ENCODE results near the gene MT1G. TPM values are rescaled to one million over a fixed set of nuclear protein-coding genes. Genes with fewer than 3 reads are reported as not detected.
"Not testable (repeated sequence)": the region's sequence is repeated elsewhere in the genome, so short reads cannot be mapped to it uniquely, and the experiment has no call there.

MT1G gene
- polyA plus RNA-seq (2012; ENCODE audit: low read depth, missing spikeins): 0.36 TPM

DNA sequence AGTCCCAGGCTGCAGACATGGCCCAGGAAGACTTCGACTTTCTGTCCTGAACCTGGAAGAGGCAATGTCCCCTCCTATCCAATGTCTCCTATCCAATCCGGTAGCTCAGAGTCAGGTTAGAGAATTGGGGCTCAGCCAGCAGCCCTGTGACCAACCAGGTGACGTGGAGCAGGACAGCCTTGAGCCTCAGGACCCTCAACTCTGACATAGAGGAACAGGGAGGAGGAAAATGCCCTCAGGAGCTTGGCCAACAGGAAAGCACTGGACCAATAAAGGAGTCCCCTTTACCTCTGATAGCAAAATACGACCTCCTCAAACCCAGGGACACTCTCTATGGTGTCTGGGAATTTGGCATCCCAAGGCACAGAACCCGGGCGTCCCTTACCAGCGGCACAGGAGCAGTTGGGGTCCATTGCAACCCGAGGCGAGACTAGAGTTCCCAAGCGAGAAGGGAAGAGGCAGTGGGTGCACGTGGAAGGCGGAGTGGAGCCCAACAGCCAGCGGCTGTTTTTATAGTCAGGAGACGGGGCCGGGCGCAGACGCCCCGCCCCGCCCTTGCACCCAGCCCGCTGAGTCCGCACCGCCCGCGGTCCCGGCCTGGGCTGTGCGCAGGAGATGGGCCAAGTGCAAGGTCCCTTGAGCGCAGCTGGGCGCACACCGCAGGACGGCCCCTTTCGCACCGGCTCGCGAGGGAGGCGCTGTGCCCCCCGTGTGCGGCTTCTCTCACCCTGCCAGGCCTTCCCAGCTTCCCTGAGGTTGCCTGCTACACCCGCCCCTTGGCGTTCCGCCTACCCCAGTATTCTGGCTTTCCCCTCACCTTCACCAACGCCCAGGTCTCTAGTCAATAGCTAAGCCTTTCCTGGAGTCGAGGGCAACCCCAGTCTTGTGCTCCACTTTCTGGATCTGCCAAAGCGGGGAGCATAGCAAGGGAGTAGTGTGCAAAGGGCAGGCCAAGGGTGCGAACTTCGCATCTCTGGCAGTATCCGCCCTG is at the start of gene MT1G:
Gene MT1G, minus strand, starts transcription at position 485 of the 991 bp plus-strand sequence. Its CDS starts 72 bp downstream, at position 413.
- no peak for DNase-seq (ENCODE audit: insufficient read length, low spot score)
- no peak for TF ChIP-seq POLR2AphosphoS5 (IDR thresholded peaks at IDR 0.05; ENCODE audit: low read depth, low read length)
- no peak for FAIRE-seq

DNA sequence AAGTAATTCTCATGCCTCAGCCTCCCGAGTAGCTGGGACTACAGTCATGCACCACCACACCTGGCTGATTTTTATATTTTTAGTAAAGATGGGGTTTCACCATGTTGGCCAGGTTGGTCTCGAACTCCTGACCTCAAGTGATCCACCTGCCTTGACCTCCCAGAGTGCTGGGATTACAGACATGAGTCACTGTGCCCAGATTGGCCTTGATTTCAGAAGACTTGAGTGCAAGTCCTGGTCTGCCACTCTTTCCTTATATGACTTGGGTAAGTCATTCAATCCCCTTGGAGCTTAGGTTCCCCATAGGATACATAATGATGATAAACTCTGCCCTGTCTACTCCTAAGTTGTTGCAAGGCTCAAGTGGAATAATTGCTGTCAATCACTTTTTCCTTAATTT is 49.7 kb upstream of the MT1G start:
- not testable (repeated sequence) for DNase-seq (ENCODE audit: insufficient read length, low spot score)

DNA sequence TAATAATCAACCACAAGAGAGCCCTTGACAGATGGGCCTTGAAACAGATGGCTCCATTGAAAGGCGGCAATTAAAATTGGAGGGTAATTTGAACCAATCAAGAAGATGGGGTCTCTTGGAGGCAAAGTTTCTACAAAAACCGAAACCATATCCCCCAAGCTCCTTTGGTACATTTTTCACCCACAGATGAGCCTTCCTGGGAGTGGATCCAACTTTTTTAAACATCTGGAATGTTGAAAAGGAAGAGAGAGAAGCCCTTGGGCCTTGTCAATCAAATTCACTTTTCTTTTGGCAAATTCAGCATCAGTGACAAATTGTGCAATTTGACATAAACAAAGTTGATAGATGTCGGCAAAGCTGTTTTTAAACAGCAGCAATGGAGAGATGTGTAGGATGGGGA is 48.9 kb upstream of the MT1G start:
- FAIRE-seq: no peak
- no peak for DNase-seq (ENCODE audit: insufficient read length, low spot score)
- TF ChIP-seq POU2F2 (IDR thresholded peaks at IDR 0.05; ENCODE audit: low read depth, low read length): no peak
- no peak for TF ChIP-seq PAX5 (IDR thresholded peaks at IDR 0.05; ENCODE audit: insufficient read depth, low read length, severe bottlenecking)
- TF ChIP-seq POLR2AphosphoS5 (IDR thresholded peaks at IDR 0.05; ENCODE audit: low read depth, low read length): no peak
- TF ChIP-seq POLR2A (IDR thresholded peaks at IDR 0.05; ENCODE audit: low read depth, low read length): no peak
- TF ChIP-seq TAF1 (IDR thresholded peaks at IDR 0.05; ENCODE audit: low read depth, low read length): no peak
- no peak for TF ChIP-seq SPI1 (IDR thresholded peaks at IDR 0.05; ENCODE audit: low read depth, low read length)

More for the DNA sequence above, 49.7 kb upstream of the MT1G start:
- FAIRE-seq: not testable (repeated sequence)

DNA sequence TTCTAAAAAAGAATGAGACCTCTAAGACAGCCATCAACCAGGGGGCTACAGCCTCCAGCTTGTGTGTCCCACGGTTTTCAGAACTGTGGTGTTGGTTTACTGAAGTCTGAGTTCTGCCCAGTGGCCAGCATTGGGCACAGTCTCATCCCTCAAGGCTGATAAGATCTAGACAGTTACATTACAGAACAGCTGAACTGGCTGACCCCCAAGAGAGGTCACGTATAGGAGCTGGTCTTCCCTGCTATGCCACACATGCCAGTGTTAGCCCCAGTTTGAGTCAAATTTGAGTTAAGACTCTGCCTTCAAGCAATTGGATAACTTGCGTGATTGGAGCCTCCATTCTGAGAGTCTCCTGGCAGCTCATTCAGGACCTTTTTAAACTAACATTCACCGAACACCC is 47.3 kb upstream of the MT1G start:
- FAIRE-seq (no peak), DNase-seq (ENCODE audit: insufficient read length, low spot score) (no peak)
- no peak for TF ChIP-seq POU2F2 (IDR thresholded peaks at IDR 0.05; ENCODE audit: low read depth, low read length)

DNA sequence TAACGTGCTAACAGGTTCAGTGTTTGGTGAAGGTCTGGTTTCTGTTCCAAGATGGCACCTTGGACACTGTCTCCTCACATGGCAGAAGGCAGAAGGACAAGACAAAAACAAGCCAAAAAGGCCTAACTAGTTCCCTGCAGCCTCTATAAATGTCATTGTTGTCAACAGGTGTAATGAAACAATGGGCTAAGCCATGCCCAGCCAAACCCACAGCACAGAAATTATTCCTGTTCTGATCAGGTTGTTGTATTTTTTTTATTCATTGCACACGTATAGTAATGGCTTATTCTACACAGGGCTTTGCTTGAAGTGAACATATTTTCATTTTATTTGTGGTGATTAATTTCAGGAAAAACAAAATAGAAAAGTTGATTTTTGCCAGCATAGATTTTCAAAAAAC is 45.9 kb upstream of the MT1G start:
- DNase-seq (ENCODE audit: insufficient read length, low spot score) (no peak), FAIRE-seq (no peak)
- TF ChIP-seq SPI1 (IDR thresholded peaks at IDR 0.05; ENCODE audit: low read depth, low read length): no peak
- TF ChIP-seq POU2F2 (IDR thresholded peaks at IDR 0.05; ENCODE audit: low read depth, low read length): no peak
- no peak for TF ChIP-seq TAF1 (IDR thresholded peaks at IDR 0.05; ENCODE audit: low read depth, low read length)
- TF ChIP-seq PAX5 (IDR thresholded peaks at IDR 0.05; ENCODE audit: insufficient read depth, low read length, severe bottlenecking): no peak
- TF ChIP-seq POLR2AphosphoS5 (IDR thresholded peaks at IDR 0.05; ENCODE audit: low read depth, low read length): no peak
- TF ChIP-seq POLR2A (IDR thresholded peaks at IDR 0.05; ENCODE audit: low read depth, low read length): no peak

DNA sequence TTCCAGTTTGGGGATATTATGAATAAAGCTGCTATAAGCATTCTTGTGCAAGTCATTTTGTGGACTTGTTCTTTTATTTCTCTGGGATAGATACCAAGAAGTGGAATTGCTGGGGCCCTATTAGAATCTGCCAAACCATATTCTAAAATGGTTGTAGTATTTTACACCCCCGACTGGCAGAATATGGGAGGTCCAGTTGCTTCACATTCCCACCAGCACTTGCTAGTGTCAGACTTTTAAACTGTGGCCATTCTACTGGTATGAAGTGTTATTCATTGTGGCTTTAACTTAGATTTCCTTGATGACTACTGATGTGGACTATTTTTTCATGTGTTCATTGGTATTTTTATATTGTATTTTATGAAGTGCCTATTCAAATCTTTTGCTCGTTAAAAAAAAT is 44.0 kb upstream of the MT1G start:
- DNase-seq (ENCODE audit: insufficient read length, low spot score): no peak
- no peak for FAIRE-seq

DNA sequence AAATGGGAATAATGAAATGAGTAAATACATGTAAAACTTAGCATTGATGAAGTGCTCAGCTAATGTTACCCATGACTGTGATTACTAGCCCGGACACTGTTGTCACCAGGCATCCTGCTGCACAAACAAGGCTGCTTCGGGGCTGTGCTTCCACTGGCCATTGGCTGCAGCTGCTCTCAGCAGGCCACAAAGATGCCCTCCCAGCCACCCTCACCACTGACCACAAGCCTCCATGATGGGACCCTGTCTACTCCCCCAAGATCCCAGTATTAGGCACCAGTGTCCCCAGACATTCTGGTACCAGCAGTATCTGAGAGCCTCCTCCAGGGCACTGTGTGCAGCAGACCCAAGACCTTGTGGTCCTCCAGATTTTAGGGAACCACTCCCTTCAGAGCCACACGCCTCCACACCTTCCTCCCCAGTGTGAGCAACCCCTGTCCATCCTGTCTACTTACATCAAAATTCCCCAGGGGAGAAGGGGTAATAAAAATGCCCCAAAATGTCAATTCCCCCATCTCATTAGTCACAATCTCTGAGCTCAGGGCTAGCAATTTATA is 42.4 kb upstream of the MT1G start:
- DNase-seq (ENCODE audit: insufficient read length, low spot score) (no peak), FAIRE-seq (no peak)
- TF ChIP-seq PAX5 (IDR thresholded peaks at IDR 0.05; ENCODE audit: insufficient read depth, low read length, severe bottlenecking) (no peak), POLR2AphosphoS5 (IDR thresholded peaks at IDR 0.05; ENCODE audit: low read depth, low read length) (no peak), TAF1 (IDR thresholded peaks at IDR 0.05; ENCODE audit: low read depth, low read length) (no peak), SPI1 (IDR thresholded peaks at IDR 0.05; ENCODE audit: low read depth, low read length) (no peak), POLR2A (IDR thresholded peaks at IDR 0.05; ENCODE audit: low read depth, low read length) (no peak), POU2F2 (IDR thresholded peaks at IDR 0.05; ENCODE audit: low read depth, low read length) (no peak)

More for the DNA sequence above, 44.0 kb upstream of the MT1G start:
- TF ChIP-seq PAX5 (IDR thresholded peaks at IDR 0.05; ENCODE audit: insufficient read depth, low read length, severe bottlenecking) (no peak), POU2F2 (IDR thresholded peaks at IDR 0.05; ENCODE audit: low read depth, low read length) (no peak), TAF1 (IDR thresholded peaks at IDR 0.05; ENCODE audit: low read depth, low read length) (no peak), POLR2AphosphoS5 (IDR thresholded peaks at IDR 0.05; ENCODE audit: low read depth, low read length) (no peak), SPI1 (IDR thresholded peaks at IDR 0.05; ENCODE audit: low read depth, low read length) (no peak)

DNA sequence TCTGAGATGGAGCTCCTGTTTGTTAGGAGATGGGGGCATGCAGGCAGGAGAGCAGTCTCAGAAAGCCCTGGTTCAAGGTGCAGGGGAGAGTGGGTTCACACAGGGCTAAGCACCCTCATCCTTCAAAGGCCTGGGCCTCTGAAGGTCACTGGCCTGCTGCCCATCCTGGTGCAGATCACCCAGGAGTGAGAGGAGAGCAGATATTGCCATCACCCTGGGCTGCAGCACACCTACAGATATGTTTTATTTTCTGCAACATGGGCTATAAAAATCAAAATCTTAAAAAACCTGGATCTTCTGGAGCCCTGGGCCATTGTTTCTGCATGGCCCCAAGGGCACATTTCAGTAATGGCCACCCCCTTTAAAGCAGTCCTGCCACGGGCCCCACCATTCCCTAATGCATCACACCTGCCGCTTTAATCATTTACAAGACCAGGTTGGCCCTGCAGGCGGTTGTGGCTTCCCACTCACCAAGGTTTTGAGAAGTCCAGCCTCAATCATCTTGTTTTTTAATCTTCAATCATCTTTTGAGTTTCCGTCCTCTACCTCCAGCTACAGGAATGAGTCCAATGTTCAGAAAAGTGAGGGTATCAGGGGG is 41.7 kb upstream of the MT1G start:
- DNase-seq (ENCODE audit: insufficient read length, low spot score): no peak
- no peak for FAIRE-seq
- TF ChIP-seq POU2F2 (IDR thresholded peaks at IDR 0.05; ENCODE audit: low read depth, low read length) (no peak), SPI1 (IDR thresholded peaks at IDR 0.05; ENCODE audit: low read depth, low read length) (no peak), POLR2A (IDR thresholded peaks at IDR 0.05; ENCODE audit: low read depth, low read length) (no peak), TAF1 (IDR thresholded peaks at IDR 0.05; ENCODE audit: low read depth, low read length) (no peak), POLR2AphosphoS5 (IDR thresholded peaks at IDR 0.05; ENCODE audit: low read depth, low read length) (no peak), PAX5 (IDR thresholded peaks at IDR 0.05; ENCODE audit: insufficient read depth, low read length, severe bottlenecking) (no peak)

DNA sequence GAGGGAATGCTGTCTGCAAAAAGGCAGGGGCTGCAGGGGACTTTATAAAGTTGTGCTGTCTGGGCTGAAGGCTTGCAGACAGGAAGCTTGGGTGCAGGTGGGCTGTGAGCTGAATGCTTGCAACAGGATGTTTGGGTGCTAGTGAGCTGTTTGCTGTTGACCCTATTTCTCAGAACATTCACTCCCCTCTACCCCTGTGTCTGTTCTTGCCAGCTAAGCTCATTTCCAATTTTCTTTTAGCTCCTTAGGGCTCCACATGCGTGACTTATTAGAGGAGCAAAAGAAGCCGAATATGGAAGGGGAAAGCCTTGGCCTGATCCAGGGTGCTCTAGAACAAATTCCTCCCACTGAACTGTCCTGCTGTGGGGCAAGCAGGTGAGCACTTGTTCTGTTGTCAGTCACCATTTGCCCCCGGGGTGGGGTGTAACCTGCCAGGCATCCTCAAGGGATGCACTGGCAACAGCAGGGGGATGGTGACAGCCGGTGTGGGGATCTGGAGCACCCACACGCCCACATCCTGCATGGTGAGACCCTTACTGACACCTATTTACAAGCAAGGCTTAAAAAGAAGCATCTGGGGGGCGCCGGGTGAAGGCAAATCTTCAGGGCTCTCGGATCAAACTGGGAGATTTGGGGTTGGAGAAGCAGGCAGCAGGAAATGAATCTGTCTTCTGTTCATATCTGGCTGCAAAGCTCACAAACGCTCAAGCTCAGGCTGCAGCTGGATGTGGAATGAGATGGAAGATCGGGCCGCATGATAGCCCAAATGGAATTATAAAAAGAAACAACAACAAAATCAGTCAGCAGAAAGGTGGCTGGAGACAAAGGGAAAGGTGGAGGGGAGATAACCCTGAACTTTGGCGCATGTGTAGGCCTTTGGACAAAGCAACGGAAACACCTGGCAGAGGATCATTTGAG is 40.9 kb upstream of the MT1G start:
- no peak for FAIRE-seq
- TF ChIP-seq TAF1 (IDR thresholded peaks at IDR 0.05; ENCODE audit: low read depth, low read length) (no peak), POLR2AphosphoS5 (IDR thresholded peaks at IDR 0.05; ENCODE audit: low read depth, low read length) (no peak), POU2F2 (IDR thresholded peaks at IDR 0.05; ENCODE audit: low read depth, low read length) (no peak), SPI1 (IDR thresholded peaks at IDR 0.05; ENCODE audit: low read depth, low read length) (no peak), POLR2A (IDR thresholded peaks at IDR 0.05; ENCODE audit: low read depth, low read length) (no peak), PAX5 (IDR thresholded peaks at IDR 0.05; ENCODE audit: insufficient read depth, low read length, severe bottlenecking) (no peak)
- no peak for DNase-seq (ENCODE audit: insufficient read length, low spot score)
